ENCODE measurements around the gene FGD4.
"Not testable (repeated sequence)": the region's sequence is repeated elsewhere in the genome, so short reads cannot be mapped to it uniquely, and the experiment has no call there.

The FGD4 gene

GRCh38 chr12:32515137-32515873, 115.9 kb downstream of the FGD4 start:
- DNase-seq (ENCODE audit: extremely low read depth in 1 of 2, low read depth in 1 of 2) = no peak

- no peak for DNase-seq (ENCODE audit: extremely low read depth in 1 of 2, low read depth in 1 of 2)
Observed at GRCh38 chr12:32516230-32516629, 116.9 kb downstream of the FGD4 start.

- no peak for DNase-seq (ENCODE audit: extremely low read depth in 1 of 2, low read depth in 1 of 2)
Observed at GRCh38 chr12:32517966-32518365, 118.6 kb downstream of the FGD4 start.

- DNase-seq (ENCODE audit: extremely low read depth in 1 of 2, low read depth in 1 of 2) = no peak
Observed at GRCh38 chr12:32519047-32519446, 119.7 kb downstream of the FGD4 start.

GRCh38 chr12:32522331-32523221, 123.2 kb downstream of the FGD4 start:
- no peak for DNase-seq (ENCODE audit: extremely low read depth in 1 of 2, low read depth in 1 of 2)

- DNase-seq (ENCODE audit: extremely low read depth in 1 of 2, low read depth in 1 of 2) = not testable (repeated sequence)
Observed at GRCh38 chr12:32525802-32526201, 126.4 kb downstream of the FGD4 start.

GRCh38 chr12:32526343-32526742, 127.0 kb downstream of the FGD4 start:
- DNase-seq (ENCODE audit: extremely low read depth in 1 of 2, low read depth in 1 of 2) = not testable (repeated sequence)

GRCh38 chr12:32532422-32532821, 133.1 kb downstream of the FGD4 start:
- DNase-seq (ENCODE audit: extremely low read depth in 1 of 2, low read depth in 1 of 2) = no peak

GRCh38 chr12:32532951-32533350, 133.6 kb downstream of the FGD4 start:
- DNase-seq (ENCODE audit: extremely low read depth in 1 of 2, low read depth in 1 of 2) = no peak

- DNase-seq (ENCODE audit: extremely low read depth in 1 of 2, low read depth in 1 of 2) = not testable (repeated sequence)
Observed at GRCh38 chr12:32533506-32533905, 134.1 kb downstream of the FGD4 start.

- DNase-seq (ENCODE audit: extremely low read depth in 1 of 2, low read depth in 1 of 2) = no peak
Observed at GRCh38 chr12:32533971-32534590, 134.7 kb downstream of the FGD4 start.

- no peak for DNase-seq (ENCODE audit: extremely low read depth in 1 of 2, low read depth in 1 of 2)
Observed at GRCh38 chr12:32534698-32535097, 135.3 kb downstream of the FGD4 start.

- DNase-seq (ENCODE audit: extremely low read depth in 1 of 2, low read depth in 1 of 2) = no peak
Observed at GRCh38 chr12:32535288-32535999, 136.1 kb downstream of the FGD4 start.

- no peak for DNase-seq (ENCODE audit: extremely low read depth in 1 of 2, low read depth in 1 of 2)
Observed at GRCh38 chr12:32536000-32536345, 136.6 kb downstream of the FGD4 start.

GRCh38 chr12:32541754-32542374, 142.5 kb downstream of the FGD4 start:
- DNase-seq (ENCODE audit: extremely low read depth in 1 of 2, low read depth in 1 of 2) = no peak

- DNase-seq (ENCODE audit: extremely low read depth in 1 of 2, low read depth in 1 of 2) = no peak
Observed at GRCh38 chr12:32542428-32543229, 143.3 kb downstream of the FGD4 start.

- DNase-seq (ENCODE audit: extremely low read depth in 1 of 2, low read depth in 1 of 2) = no peak
Observed at GRCh38 chr12:32544893-32545292, 145.5 kb downstream of the FGD4 start.

- DNase-seq (ENCODE audit: extremely low read depth in 1 of 2, low read depth in 1 of 2) = no peak
Observed at GRCh38 chr12:32545413-32545980, 146.1 kb downstream of the FGD4 start.

- DNase-seq (ENCODE audit: extremely low read depth in 1 of 2, low read depth in 1 of 2) = no peak
Observed at GRCh38 chr12:32546272-32546671, 146.9 kb downstream of the FGD4 start.

Data from stimulated activated CD8-positive, alpha-beta memory T cell treated with anti-CD3 and anti-CD28 coated beads, Interleukin-7, amount 100 ng/mL, for 48 hours (primary cell).